Umbilical cord (tissue), 2 donors: ENCODE measurements around the gene KLC3. TPM values are rescaled to one million over a fixed set of nuclear protein-coding genes. Genes with fewer than 3 reads are reported as not detected.

ENCODE experiments used
- DNase-seq: peaks from one replicate; pipeline ENCODE4 v3.0.0-alpha.2; 2015; ENCODE audit warnings: low spot score
- total RNA-seq: library from RNA; depleted of rRNA; stranded (reverse); fragments of >200 nt; gene quantifications from one replicate; pipeline ENCODE4 v1.2.3, GENCODE V29; 2014; ENCODE audit warnings: low replicate concordance; ENCODE audit not compliant: insufficient read depth

The KLC3 gene
- total RNA-seq, 1 donor from 2014 or later = 4.3 TPM

- no peak for DNase-seq
Observed at GRCh38 chr19:45348367-45349125, 8.0 kb downstream of the KLC3 start.

GRCh38 chr19:45349126-45349415 lies 8.5 kb downstream of the KLC3 start:
- no peak for DNase-seq

GRCh38 chr19:45349430-45349941 lies 8.9 kb downstream of the KLC3 start:
- DNase-seq = no peak

DNA sequence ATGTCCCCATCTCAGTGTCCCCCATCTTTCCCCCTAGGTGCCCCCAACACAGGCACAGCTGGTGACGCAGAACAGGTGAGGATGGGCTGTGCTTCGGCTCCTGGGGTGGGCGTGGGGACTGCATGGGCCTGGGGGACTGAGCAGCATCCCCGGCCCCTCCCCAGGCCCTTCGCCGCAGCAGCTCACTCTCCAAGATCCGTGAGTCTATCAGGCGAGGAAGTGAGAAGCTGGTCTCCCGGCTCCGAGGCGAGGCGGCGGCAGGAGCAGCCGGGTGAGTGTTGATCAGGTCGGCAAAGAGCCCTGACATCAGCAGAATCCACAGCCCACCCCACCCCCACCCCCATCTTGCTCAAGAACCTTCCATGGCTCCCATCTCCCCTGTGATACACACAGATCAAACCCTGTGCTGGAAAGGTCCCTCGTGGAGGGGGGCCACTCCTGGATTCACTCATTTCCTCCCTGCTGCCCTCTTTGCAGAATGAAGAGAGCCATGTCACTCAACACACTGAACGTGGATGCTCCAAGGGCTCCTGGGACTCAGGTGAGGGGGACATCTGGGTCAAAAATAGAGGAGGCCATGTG lies 10.0 kb downstream of the KLC3 start:
- DNase-seq = no peak

- no peak for DNase-seq
Observed at GRCh38 chr19:45351401-45351952, 10.9 kb downstream of the KLC3 start.

DNA sequence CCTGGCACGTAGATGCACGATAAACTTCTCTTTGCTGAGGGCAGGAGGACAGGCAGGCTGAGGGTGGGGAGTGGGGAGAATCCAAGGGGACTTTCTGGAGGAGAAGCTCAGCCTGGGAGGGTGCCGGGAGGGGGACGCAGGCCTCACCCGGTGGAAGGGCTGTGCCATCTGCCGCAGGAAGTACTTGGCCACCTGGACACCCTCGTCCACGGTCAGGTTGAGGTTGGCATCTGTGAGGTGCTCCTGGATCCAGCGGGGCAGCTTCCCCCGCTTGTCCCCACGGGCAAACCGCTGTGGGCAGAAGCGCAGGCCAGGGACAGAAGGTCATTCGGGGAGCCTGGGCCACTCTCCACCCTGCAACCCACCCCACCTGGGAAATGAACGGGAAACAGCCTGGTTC lies 11.5 kb downstream of the KLC3 start:
- DNase-seq = no peak

DNA sequence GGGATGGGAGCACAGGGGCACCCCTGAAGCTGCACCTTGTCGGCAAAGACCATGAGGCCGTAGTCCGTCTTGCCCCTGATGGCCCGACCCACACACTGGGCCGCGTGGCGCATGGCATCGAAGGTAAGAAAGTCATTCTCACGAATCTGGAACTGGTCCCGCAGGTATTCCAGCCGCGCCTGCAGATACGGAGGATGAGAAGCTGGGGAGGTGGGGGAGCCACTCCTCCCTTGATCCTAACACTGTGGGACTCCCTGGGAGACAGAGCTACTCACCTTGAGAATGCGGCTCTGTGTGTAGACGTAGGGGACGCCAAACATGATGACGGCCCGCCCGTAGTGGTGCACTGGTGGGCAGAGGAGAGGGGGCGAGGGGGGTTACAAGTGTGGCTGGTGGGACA lies 11.9 kb downstream of the KLC3 start:
- DNase-seq = no peak

GRCh38 chr19:45352914-45353796 lies 12.6 kb downstream of the KLC3 start:
- DNase-seq = no peak

GRCh38 chr19:45354241-45354842 lies 13.8 kb downstream of the KLC3 start:
- DNase-seq = no peak

DNA sequence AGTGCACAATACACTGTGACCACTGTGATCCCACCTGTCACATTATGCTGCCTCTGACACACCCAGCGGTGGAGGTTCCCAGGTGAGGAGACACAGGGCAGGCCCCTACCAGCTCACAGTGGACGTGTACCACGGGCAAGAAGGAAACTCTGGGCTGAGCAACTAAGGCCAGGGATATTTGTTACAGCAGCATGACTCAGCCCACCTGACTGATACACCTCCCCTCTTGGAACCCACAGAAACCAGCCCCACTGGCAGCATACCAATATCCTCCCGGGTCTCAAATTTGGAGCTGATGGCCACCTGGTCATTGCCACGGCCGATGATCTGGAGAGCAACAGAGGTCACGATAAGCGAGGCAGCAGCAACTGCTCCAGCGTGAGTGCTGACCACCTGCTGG lies 14.9 kb downstream of the KLC3 start:
- no peak for DNase-seq

DNA sequence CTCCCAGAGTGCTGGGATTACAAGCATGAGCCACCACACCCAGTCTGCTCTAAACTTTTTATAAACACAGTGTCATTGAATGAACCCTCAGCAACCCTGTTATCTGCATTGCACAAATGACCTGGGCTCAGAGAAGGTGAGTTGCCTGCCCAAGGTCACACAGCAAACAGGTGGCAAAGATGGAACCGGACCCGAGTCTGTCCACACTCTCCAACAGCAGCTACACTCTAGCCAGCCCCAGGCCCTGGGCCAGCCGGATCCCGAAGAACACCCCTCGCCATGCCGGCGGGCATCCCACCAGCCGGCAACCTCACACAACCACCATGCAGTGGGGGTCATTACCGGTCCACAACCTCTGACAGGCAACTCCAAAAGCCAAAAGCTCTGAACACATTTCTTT lies 15.4 kb downstream of the KLC3 start:
- DNase-seq = no peak

DNA sequence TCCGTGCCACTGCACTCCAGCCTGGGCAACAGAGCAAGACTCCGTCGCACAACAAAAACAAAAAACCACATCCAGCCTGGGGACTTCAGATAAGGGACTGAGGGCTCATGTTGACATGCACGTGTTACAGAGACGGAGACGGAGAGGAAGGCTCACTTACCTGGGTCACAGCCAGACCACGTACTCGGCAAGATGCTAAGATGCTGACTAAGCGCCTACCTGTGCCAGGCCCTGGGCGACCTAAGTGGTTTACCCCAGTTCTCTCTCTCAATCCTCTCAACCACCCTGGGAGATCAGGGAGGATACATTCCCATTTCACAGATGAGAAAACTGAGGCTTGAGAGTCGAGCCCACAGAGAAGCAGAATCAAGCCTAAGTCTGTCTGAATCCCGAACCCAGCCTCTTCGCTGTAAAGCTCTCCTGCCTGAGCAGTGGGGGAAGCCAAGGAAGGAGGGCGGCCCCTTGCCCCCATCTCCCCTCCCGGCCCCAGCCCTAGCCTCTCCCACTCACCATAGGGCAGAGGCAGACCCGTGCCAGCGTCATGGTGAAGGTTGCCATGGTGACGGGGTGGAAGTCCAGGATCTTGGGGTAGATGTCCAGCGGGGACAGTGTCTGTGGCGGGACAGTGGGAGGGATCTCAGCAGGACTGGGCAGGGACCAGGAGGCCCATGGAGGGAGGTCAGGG lies 16.4 kb downstream of the KLC3 start:
- no peak for DNase-seq

GRCh38 chr19:45357445-45357783 lies 16.9 kb downstream of the KLC3 start:
- DNase-seq = no peak

- no peak for DNase-seq
Observed at GRCh38 chr19:45358213-45358792, 17.8 kb downstream of the KLC3 start.

DNA sequence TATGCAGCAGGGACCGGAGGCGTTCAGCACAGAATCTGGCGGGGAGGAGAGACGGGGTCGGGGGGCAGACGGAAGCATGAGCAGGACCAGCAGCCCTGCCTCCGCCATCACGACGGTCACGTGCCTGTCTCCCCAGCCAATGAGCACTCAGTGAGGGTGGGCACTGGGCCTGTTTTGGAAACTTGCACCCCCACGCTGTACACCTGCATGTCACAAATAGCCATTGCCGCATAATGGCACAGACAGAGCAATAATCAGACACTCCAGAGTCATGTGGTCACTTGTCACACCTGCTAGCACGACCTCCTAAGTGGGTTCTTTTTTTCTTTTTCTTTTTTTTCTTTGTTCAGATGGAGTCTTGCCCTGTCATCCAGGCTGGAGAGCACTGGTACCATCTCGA lies 21.1 kb downstream of the KLC3 start:
- DNase-seq = no peak

DNA sequence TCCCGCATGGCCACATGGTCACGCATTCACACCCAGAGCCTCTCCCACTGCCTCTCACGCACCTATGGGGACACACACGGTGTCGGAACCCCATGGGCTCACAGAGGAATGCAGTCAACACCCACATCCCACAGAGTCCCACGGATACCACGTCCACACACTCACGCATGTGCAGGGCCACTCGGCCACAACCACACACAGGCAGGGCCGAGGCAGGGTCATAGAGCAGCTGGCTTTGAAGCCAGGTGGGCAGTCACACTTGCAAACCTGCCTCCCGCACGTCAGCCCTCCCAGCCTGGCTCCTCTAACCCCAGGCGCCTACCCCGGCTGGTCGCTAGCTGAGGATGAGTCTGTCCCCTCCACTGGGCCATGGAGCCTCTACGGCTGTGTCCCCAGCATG lies 21.7 kb downstream of the KLC3 start:
- DNase-seq = no peak

GRCh38 chr19:45363861-45364459 lies 23.4 kb downstream of the KLC3 start:
- DNase-seq = no peak

GRCh38 chr19:45364696-45365095 lies 24.1 kb downstream of the KLC3 start:
- no peak for DNase-seq

DNA sequence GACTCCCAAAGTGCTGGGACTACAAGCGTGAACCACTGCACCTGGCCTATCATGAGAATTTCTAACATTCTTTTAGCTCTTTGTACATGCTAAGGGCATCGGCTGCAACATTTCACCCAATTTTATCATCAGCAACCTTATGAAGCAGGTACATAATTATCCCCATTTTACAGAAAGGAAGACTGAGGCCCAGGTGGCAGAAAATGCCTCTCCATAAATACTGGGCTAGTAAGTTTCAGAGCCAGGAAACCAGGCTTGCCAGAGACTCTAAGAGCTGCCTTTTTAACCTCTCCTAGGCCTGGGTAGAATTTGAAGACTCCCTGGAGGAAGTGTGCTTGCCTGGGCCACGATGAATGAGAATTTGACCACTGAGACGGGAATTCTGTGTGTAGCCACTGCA lies 27.6 kb downstream of the KLC3 start:
- DNase-seq = no peak

- no peak for DNase-seq
Observed at GRCh38 chr19:45368737-45369340, 28.3 kb downstream of the KLC3 start.
